T-helper 1 cell (primary cell): Measurements from ENCODE around the gene ZNF749.
A peak's percentile ranks its signal among the peaks of the same experiment; 100 is the strongest.
"Not testable (repeated sequence)": the region's sequence is repeated elsewhere in the genome, so short reads cannot be mapped to it uniquely, and the experiment has no call there.

ENCODE experiments used
- DNase-seq, 5 donors: peaks; one replicate each; pipeline ENCODE4 v3.0.0-alpha.2; 2012 to 2020

Gene ZNF749

DNA sequence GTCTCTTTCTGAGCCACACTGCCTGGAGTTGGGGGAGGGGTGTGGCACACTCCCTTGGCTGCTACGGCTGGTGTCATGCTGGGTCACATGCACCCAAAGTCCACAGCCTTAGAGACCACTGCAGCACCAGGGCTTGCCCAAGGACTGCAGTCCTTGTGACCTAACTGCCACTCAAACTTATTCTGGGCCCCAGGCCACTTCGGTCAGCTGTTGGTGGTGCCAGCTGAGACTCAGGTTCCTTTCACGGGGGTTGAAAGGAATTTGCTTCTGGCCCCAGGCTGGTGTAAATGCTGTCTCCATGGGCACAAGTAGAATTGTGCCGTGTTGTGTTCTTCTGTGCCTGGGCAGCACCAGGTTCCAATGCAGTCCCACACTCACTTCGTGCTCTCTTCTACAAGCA, 31.4 kb downstream of the ZNF749 start:
- DNase-seq = no peak

DNA sequence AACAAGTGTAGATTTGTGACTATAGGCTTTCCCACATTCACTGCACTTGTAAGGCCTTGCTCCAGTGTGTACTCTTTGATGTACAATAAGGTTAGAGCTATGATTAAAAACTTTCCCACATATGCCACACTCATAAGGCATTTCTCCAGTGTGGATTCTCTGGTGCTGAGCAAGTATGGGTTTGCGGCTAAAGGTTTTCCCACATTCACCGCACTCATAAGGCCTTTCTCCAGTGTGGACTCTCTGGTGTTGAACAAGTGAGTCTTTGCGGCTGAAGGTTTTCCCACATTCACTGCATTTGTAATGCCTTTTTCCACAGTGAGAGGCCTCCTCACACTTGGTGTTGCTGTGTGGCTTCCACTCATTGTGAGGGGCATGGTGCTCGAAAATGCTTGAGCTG, 38.5 kb downstream of the ZNF749 start:
- no peak for DNase-seq

DNA sequence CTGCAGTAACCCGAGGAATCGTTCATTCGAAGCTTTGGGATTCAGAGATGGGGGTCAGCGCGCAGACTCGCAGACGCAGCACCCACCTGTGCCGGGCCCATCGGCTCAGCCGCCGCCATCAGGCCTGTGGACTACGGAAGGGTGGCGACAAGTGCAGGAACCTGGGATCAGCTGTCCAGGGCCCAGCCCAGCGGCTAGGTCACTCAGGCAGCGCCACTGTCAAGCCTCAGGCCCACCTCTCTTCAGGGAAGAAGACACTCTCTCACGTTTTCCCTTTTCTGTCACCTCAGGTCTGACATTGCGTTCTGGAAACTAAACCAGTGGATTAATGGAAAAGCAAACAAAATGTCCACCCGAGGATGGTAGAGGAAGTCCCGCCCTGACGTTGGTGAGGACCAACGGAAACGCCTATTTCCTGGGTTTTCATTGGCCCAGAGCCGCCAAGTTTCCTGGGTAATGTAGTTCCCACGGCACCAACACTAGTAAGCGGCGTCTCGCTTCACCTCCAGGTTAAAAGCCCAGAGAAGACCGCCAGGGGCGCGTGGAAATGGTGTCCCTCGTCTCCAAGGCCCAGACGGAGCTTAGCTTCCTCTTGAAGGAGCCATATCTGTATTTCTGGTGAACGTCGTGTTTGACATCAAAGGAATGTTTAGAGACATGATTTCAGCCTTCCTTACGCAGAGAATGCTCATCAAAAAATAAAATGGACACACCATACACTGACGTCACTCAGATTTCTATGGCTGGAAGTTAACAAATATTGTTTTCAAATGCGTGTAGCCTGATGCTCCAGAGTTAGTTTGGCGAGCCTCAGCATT, 42.3 kb downstream of the ZNF749 start, which contains the start of gene ZNF772:
Gene ZNF772 (minus strand): TSS at position 376 of the 818 bp plus-strand sequence. CDS start 257 bp downstream, at position 119.
- peak; percentile 74 to 91 (median 86) for DNase-seq

DNA sequence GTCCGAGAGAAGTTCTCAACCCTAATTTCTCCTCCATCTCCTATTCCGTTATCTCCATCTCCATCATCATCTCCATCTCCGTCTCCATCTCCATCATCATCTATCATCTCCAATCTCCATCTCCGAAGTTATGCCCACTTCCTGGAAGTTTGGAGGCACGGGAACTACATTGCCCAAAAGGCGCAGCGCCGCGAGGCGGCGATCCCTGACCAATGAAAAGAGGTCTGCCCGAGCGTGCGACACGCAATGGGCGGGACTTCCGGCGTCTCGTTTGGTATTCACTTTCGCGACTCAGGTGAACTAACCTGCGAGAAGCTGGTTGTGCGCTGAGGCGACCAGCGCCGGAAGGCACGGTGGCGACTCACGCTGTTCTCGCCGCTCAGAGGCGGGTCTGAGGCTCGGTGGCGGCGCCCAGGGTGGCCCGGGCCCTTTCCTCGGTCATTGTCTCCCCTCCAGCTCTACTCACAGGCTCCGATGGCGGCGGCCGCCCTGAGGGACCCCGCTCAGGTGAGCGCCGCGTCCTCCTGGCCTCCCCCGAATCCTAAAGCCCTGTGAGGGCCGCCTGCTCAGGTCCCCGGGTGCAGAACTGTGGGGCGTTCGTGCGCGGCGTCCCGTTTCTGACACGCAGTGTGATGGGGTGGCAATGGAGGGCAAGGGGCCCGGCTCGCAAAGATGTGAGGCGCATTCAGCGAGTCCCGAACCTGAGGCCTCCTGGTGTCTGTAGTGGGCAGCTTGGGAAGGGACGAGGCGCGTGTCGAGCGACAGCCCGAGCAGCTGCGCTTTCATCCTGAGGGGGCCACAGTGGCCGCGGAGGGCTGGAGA, 52.6 kb downstream of the ZNF749 start, which contains the start of gene ZNF419:
Gene ZNF419 (plus strand): TSS at position 274 of the 822 bp plus-strand sequence. CDS start 201 bp downstream, at position 475.
- peak; percentile 79 to 96 (median 88) for DNase-seq

DNA sequence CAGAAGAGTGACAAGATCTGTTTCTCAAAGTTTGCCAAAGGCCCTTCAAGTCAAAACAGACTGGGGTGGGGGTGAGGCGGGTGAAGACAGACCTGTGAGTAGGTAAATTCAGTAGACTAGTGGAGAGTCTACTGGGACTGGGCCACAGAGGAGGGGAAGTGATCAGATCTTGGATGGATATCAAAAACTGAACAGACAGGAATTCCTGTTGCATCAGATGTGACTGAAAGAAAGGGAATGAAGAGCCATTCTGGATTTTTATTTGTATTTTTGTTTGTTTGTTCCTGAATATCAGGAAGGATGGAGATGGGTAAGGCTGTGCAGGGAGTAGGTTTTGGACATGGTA, 53.1 kb downstream of the ZNF749 start:
- DNase-seq = not testable (repeated sequence)
